A549 (cell line): ENCODE data around the gene CAPN2. TPM values are rescaled to one million over a fixed set of nuclear protein-coding genes. Genes with fewer than 3 reads are reported as not detected.

ENCODE experiments used
- ATAC-seq, 2 experiments: fragments of 200-7000 bp in 1 of 2; fragments of >200 bp in 1 of 2; cut with Nextera tagmentation in 1 of 2; cut with Tn5 transposase in 1 of 2; 3 replicates each; pipeline versions ENCODE4 v1.8.0 to v1.9.1; 2018 to 2020; ENCODE audit warnings: mild to moderate bottlenecking in 1 of 2, moderate library complexity in 1 of 2
- CTCF ChIA-PET: fragments of 300-600 bp; sonication (Branson Sonifier 250); formaldehyde crosslinking; extraction: SDS; loops from one replicate; lab custom pipeline; 2021; ENCODE audit warnings: antibody characterized with exemption, inconsistent platforms; lab: Yijun Ruan, JAX
- POLR2A ChIA-PET: fragments of 350-600 bp; formaldehyde crosslinking; extraction: SDS; loops from one replicate; lab custom pipeline; 2021; ENCODE audit warnings: antibody characterized with exemption, inconsistent platforms; lab: Yijun Ruan, JAX
- DNase-seq, 2 experiments: peaks; one replicate each; pipeline versions ENCODE4 v3.0.0 to v3.0.0-alpha.2; 2011 to 2016; ENCODE audit warnings: low read depth in 1 of 2, low spot score in 1 of 2
- FAIRE-seq: peaks from 2 replicates; lab custom pipeline; 2011; peaks lifted over from hg19 to GRCh38; lab: Jason Lieb, UNC
- H3K27ac ChIP-seq, 2 experiments: fragments of >200 bp; sonication (Bioruptor Twin); formaldehyde crosslinking; 3 replicates each; pipeline ENCODE4 v1.5.1; 2016 to 2017
- H3K4me1 ChIP-seq: fragments of >200 bp; sonication (Bioruptor Twin); formaldehyde crosslinking; 3 replicates; pipeline ENCODE4 v1.6.1; 2016
- H3K4me2 ChIP-seq: fragments of >200 bp; sonication (Bioruptor Twin); formaldehyde crosslinking; 3 replicates; pipeline ENCODE4 v1.6.1; 2016
- H3K4me3 ChIP-seq: fragments of >200 bp; sonication (Bioruptor Twin); formaldehyde crosslinking; 3 replicates; pipeline ENCODE4 v1.5.1; 2016
- H3K9me3 ChIP-seq: fragments of >200 bp; sonication (Bioruptor Twin); formaldehyde crosslinking; 3 replicates; pipeline ENCODE4 v1.6.1; 2016
- ATOH8 ChIP-seq: fragments of 250-450 bp; sonication (Bioruptor Pico); IDR thresholded peaks from 2 replicates; pipeline ENCODE4 v1.5.0; 2020; ENCODE audit warnings: low read depth, mild to moderate bottlenecking, moderate library complexity
- BCL3 ChIP-seq: fragments of >200 bp; sonication (Bioruptor Twin); formaldehyde crosslinking; IDR thresholded peaks from 3 replicates; pipeline ENCODE4 v1.6.1; 2016
- CEBPB ChIP-seq, 2 experiments: fragments of >200 bp in 1 of 2; sonication (Bioruptor Twin) in 1 of 2; formaldehyde crosslinking in 1 of 2; IDR thresholded peaks; 2 replicates each; pipeline ENCODE4 v1.6.1; 2012 to 2016
- CTCF ChIP-seq: fragments of >200 bp; sonication (Bioruptor Twin); formaldehyde crosslinking; IDR thresholded peaks from 3 replicates; pipeline ENCODE4 v1.5.1; 2016
- EP300 ChIP-seq, 2 experiments: fragments of >200 bp; sonication (Bioruptor Twin); formaldehyde crosslinking; IDR thresholded peaks; 2 replicates in 1 of 2; 3 replicates in 1 of 2; pipeline ENCODE4 v1.6.1; 2016 to 2017
- FOSB ChIP-seq: fragments of 250-450 bp; sonication (Bioruptor Pico); IDR thresholded peaks from 2 replicates; pipeline ENCODE4 v1.5.0; 2020; ENCODE audit warnings: mild to moderate bottlenecking, moderate library complexity
- FOSL2 ChIP-seq, 2 experiments: fragments of 450-650 bp in 1 of 2; fragments of >200 bp in 1 of 2; sonication (Bioruptor Twin) in 1 of 2; formaldehyde crosslinking; IDR thresholded peaks; 2 replicates each; pipeline versions ENCODE4 v1.5.0 to v1.6.1; 2016 to 2020; ENCODE audit warnings: mild to moderate bottlenecking in 1 of 2, moderate library complexity in 1 of 2
- GATA3 ChIP-seq: IDR thresholded peaks from 2 replicates; pipeline ENCODE4 v1.6.1; 2012; ENCODE audit warnings: borderline replicate concordance
- HDAC2 ChIP-seq: fragments of 200-600 bp; sonication (generic); IDR thresholded peaks from 2 replicates; pipeline ENCODE4 v1.6.1; 2016
- JUN ChIP-seq, 2 experiments: fragments of >200 bp; sonication (Bioruptor Twin); formaldehyde crosslinking; IDR thresholded peaks; 2 replicates in 1 of 2; 3 replicates in 1 of 2; pipeline ENCODE4 v1.6.1; 2016 to 2017
- MAFK ChIP-seq: fragments of 450-650 bp; IDR thresholded peaks from 2 replicates; pipeline ENCODE4 v1.6.1; 2014; ENCODE audit not compliant: partially characterized antibody
- PBX3 ChIP-seq: IDR thresholded peaks from 2 replicates; pipeline ENCODE4 v1.6.1; 2012
- POLR2AphosphoS2 ChIP-seq: conservative IDR thresholded peaks from 2 replicates; pipeline ENCODE4 v1.6.1; 2012; ENCODE audit warnings: low read length, improper control_type of control experiment, inconsistent platforms
- TP53 ChIP-seq: fragments of 250-450 bp; sonication (Bioruptor Pico); IDR thresholded peaks from 2 replicates; pipeline ENCODE4 v1.5.0; 2021; ENCODE audit warnings: mild to moderate bottlenecking, moderate library complexity
- ZSCAN20 ChIP-seq: fragments of 250-450 bp; sonication (Bioruptor Pico); IDR thresholded peaks from 2 replicates; pipeline ENCODE4 v1.8.0; 2022; ENCODE audit warnings: mild to moderate bottlenecking, moderate library complexity
- WGBS: methylation state at CpG from one replicate; pipeline ENCODE4 v1.1.6; 2017; ENCODE audit errors: missing lambda C conversion rate; 5-methylcytosine and 5-hydroxymethylcytosine counted together
- polyA plus RNA-seq, 4 experiments: library from polyadenylated mRNA; depleted of rRNA in 3 of 4; stranded (reverse); fragments of >200 nt; fragmentation: RNase III in 1 of 4; extraction: RNeasy Plus Mini Kit Qiagen cat#74134 plus additional on column Dnase treatment in 1 of 4; gene quantifications; 2 replicates in 3 of 4; 3 replicates in 1 of 4; pipeline ENCODE4 v1.2.3, GENCODE V29; 2011 to 2017

The CAPN2 gene
- polyA plus RNA-seq, 2 of the 4 experiments (the other 2 are of a cell fraction), result 199 to 300 TPM

GRCh38 chr1:223707256-223708000 is 4.9 kb upstream of the CAPN2 start (continued):
- TF ChIP-seq PBX3, result peak; percentile 93
- TF ChIP-seq TP53 (CRISPR knock-in tag), result no peak
- peak; percentile 99 for TF ChIP-seq FOSL2 (IDR thresholded peaks at IDR 0.05)
- TF ChIP-seq FOSL2 (CRISPR knock-in tag; IDR thresholded peaks at IDR 0.05), result peak; percentile 100
- peak; percentile 55 to 72; a peak in 3 of 5 replicates for TF ChIP-seq JUN (IDR thresholded peaks at IDR 0.05)
- TF ChIP-seq FOSB (CRISPR knock-in tag), result no peak
- peak; percentile 34 for TF ChIP-seq MAFK
- TF ChIP-seq EP300 (IDR thresholded peaks at IDR 0.05), result peak; percentile 27 to 40; a peak in 2 of 5 replicates
- peak; percentile 55; the same call in 2 of the 3 replicates for TF ChIP-seq BCL3
- TF ChIP-seq HDAC2, result no peak
- peak; percentile 93 for TF ChIP-seq GATA3
- TF ChIP-seq, all 56 proteins: peak for 13

- WGBS, result 20% methylated on average over 5 of the region's 5 CpGs
- TF ChIP-seq CTCF, result no peak
- no peak for TF ChIP-seq EP300 (IDR thresholded peaks at IDR 0.05)
- peak; percentile 26 to 58; a peak in 1 of 4 replicates for TF ChIP-seq CEBPB (IDR thresholded peaks at IDR 0.05)
- TF ChIP-seq TP53 (CRISPR knock-in tag), result 0 out of 2 replicates have a peak, but pooled peaks have one; percentile 55
- 0 out of 3 replicates have a peak, but pooled peaks have one; percentile 13 for TF ChIP-seq BCL3
- TF ChIP-seq ZSCAN20, result no peak
- TF ChIP-seq POLR2AphosphoS2, result no peak
- TF ChIP-seq ATOH8 (CRISPR knock-in tag), result peak; percentile 56; the same call in 1 of the 2 replicates
- ChIA-PET POLR2A (interaction anchor here (0.7 to 2.7 kb wide), 9 partner anchors 8 to 138 kb away, joined by 3 to 16 read pairs (median 5); partner anchors contain the start of gene TP53BP2), CTCF (interaction anchor here (0.6 to 5.7 kb wide), 12 partner anchors 8 to 79 kb away, joined by 3 to 48 read pairs (median 3); no protein-coding TSS in a partner anchor)
- Histone ChIP-seq H3K9me3 (no peaks in the 10 kb centered on the region), H3K27ac (peak overlapping the region; percentile 99), H3K4me1 (peaks cover 81% of the 10 kb centered on the region), H3K4me3 (no peak overlapping the region), H3K4me2 (peak overlapping the region; percentile 70)
- FAIRE-seq (no peak), ATAC-seq (peak; percentile 32 to 55), DNase-seq (peak in 1 of 2 experiments; percentile 87)
These were observed 4.4 kb upstream of the CAPN2 start for GRCh38 chr1:223708001-223708359.
